HFFc6 (cell line): ENCODE results near the gene LBX2. TPM values are rescaled to one million over a fixed set of nuclear protein-coding genes. Genes with fewer than 3 reads are reported as not detected.

Source experiments
- DNase-seq: peaks from one replicate; pipeline ENCODE4 v3.0.0-alpha.2; 2018
- H3K27ac Mint-ChIP-seq: 2 replicates; pipeline ENCODE4 v1.8.0; 2020; ENCODE audit warnings: mild to moderate bottlenecking, mixed read lengths
- H3K27me3 Mint-ChIP-seq: 2 replicates; pipeline ENCODE4 v1.8.0; 2021; ENCODE audit warnings: mild to moderate bottlenecking, moderate library complexity, mixed read lengths; ENCODE audit not compliant: insufficient read depth
- H3K36me3 Mint-ChIP-seq: 2 replicates; pipeline ENCODE4 v1.8.0; 2021; ENCODE audit warnings: low read depth, mixed read lengths
- H3K4me1 Mint-ChIP-seq: 2 replicates; pipeline ENCODE4 v1.8.0; 2020; ENCODE audit warnings: low read depth, mixed read lengths
- H3K4me3 Mint-ChIP-seq: 2 replicates; pipeline ENCODE4 v1.8.0; 2020; ENCODE audit warnings: mild to moderate bottlenecking, moderate library complexity, mixed read lengths
- H3K9me3 Mint-ChIP-seq: 2 replicates; pipeline ENCODE4 v1.8.0; 2020; ENCODE audit warnings: mild to moderate bottlenecking, mixed read lengths
- CTCF ChIP-seq: fragments of 200-600 bp; sonication (generic); IDR thresholded peaks from 2 replicates; pipeline ENCODE4 v1.5.0; 2021; ENCODE audit warnings: antibody characterized with exemption, mild to moderate bottlenecking
- total RNA-seq, 6 experiments: library from RNA; stranded (reverse); fragmentation: NEBNext Ultra II Directional; extraction: Animal tissue kit (Norgen Biotek cat#: 25700); gene quantifications; 2 replicates in 1 of 6; 3 replicates in 5 of 6; pipeline ENCODE4 v1.2.3, GENCODE V29; 2021

Gene LBX2
- total RNA-seq, 6 experiments from 2014 or later: 0.21 to 1.8 (median 1.2) TPM

- H3K36me3 Mint-ChIP-seq: peaks cover 16% of the 10 kb centered on the region
- H3K27me3 Mint-ChIP-seq: peaks cover 17% of the 10 kb centered on the region
- H3K27ac Mint-ChIP-seq: no peak overlapping the region
- H3K4me1 Mint-ChIP-seq: peaks cover 27% of the 10 kb centered on the region
- H3K4me3 Mint-ChIP-seq: no peak overlapping the region
- TF ChIP-seq CTCF: no peak
- no peaks in the 10 kb centered on the region for H3K9me3 Mint-ChIP-seq
- no peak for DNase-seq
Measured at GRCh38 chr2:74496997-74497776, 2.2 kb downstream of the LBX2 start.

GRCh38 chr2:74495440-74495839 is 4.0 kb downstream of the LBX2 start:
- Mint-ChIP-seq H3K27ac (no peak overlapping the region), H3K4me3 (no peak overlapping the region), H3K27me3 (peaks cover 11% of the 10 kb centered on the region)

GRCh38 chr2:74493546-74493945 is 5.9 kb downstream of the LBX2 start:
- no peak for DNase-seq
- peaks cover 4% of the 10 kb centered on the region for H3K27me3 Mint-ChIP-seq
- no peak overlapping the region for H3K4me3 Mint-ChIP-seq
- TF ChIP-seq CTCF: no peak
- peaks cover 31% of the 10 kb centered on the region for H3K4me1 Mint-ChIP-seq
- peak overlapping the region; percentile 49 for H3K27ac Mint-ChIP-seq
- H3K9me3 Mint-ChIP-seq: no peaks in the 10 kb centered on the region
- peaks cover 34% of the 10 kb centered on the region for H3K36me3 Mint-ChIP-seq

More at GRCh38 chr2:74495440-74495839, 4.0 kb downstream of the LBX2 start:
- H3K36me3 Mint-ChIP-seq: peaks cover 30% of the 10 kb centered on the region
- H3K4me1 Mint-ChIP-seq: peaks cover 27% of the 10 kb centered on the region
- DNase-seq: no peak
- no peak for TF ChIP-seq CTCF
- no peaks in the 10 kb centered on the region for H3K9me3 Mint-ChIP-seq

DNA sequence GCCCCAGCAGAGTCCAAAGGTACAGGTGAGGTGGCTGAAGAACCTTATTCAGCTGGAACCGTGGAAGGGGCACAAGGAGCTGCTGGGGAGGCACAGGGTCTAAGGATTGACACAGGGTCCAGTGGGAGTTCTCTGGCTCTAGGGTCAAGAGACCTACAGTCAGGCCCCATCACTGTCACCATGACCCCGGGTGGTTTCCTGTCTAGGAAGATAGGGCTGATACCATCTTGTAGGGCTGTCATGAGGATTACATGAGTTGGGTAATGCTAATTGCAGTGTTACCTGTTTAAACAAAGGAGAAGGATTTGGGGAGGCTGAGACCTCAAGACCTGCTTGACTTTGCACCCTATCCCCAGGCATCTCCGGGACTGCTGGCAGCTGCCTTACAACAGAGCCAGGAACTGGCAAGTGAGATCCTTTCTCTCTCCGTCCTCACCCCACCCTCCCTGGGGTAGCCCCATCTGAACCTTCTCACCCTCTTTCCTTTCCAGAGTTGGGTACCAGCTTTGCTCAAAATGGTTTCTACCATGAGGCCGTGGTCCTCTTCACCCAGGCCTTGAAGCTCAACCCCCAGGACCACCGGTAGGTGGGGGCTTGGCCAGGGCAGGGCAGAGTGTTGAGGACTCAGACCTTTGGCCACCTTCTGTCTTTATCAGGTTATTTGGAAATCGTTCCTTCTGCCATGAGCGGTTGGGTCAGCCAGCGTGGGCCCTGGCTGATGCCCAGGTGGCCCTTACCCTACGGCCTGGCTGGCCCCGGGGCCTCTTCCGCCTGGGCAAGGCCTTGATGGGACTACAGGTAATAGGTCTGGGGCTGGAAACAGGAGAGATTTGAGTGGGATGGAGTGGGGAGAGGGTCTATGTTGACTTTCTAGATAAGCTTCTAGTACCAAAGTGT is 7.5 kb downstream of the LBX2 start:
- DNase-seq: no peak
- Mint-ChIP-seq H3K4me3 (no peak overlapping the region), H3K36me3 (peaks cover 38% of the 10 kb centered on the region), H3K4me1 (peaks cover 37% of the 10 kb centered on the region), H3K27ac (no peak overlapping the region), H3K9me3 (no peaks in the 10 kb centered on the region), H3K27me3 (peaks cover 1% of the 10 kb centered on the region; the same call in 1 of the 2 replicates)
- no peak for TF ChIP-seq CTCF

- H3K27me3 Mint-ChIP-seq: no peaks in the 10 kb centered on the region
- H3K9me3 Mint-ChIP-seq: no peaks in the 10 kb centered on the region
- peaks cover 40% of the 10 kb centered on the region for H3K4me1 Mint-ChIP-seq
- no peak overlapping the region for H3K27ac Mint-ChIP-seq
- peaks cover 47% of the 10 kb centered on the region for H3K36me3 Mint-ChIP-seq
- no peak for TF ChIP-seq CTCF
- no peak overlapping the region for H3K4me3 Mint-ChIP-seq
- no peak for DNase-seq
Measured at GRCh38 chr2:74489906-74490305, 9.5 kb downstream of the LBX2 start.
